ENCODE results near the gene ZNF618.

GRCh38 chr9:113873446-113873845, 2.7 kb upstream of the ZNF618 start:
- TF ChIP-seq CTCF (IDR thresholded peaks at IDR 0.05) (no peak), EP300 (IDR thresholded peaks at IDR 0.05) (no peak), POLR2A (IDR thresholded peaks at IDR 0.05) (no peak)

All from stomach (tissue), 4 donors.